HEK293T (cell line): Measurements from ENCODE around the gene SRPK3.

Experiments
- CTCF ChIA-PET: fragments of 350-600 bp; formaldehyde crosslinking; extraction: SDS; loops from one replicate; lab custom pipeline; 2021; ENCODE audit warnings: antibody characterized with exemption, inconsistent platforms; lab: Yijun Ruan, JAX
- POLR2A ChIA-PET: fragments of 350-600 bp; formaldehyde crosslinking; extraction: SDS; loops from one replicate; lab custom pipeline; 2020; ENCODE audit warnings: antibody characterized with exemption, inconsistent platforms; lab: Yijun Ruan, JAX
- DNase-seq: peaks from one replicate; pipeline ENCODE4 v3.0.0; 2012; ENCODE audit warnings: mixed read lengths; ENCODE audit errors: extremely low spot score
- ARNT ChIP-seq: fragments of 450-650 bp; IDR thresholded peaks from 2 replicates; pipeline ENCODE4 v1.6.1; 2017; ENCODE audit warnings: mild to moderate bottlenecking
- BHLHE40 ChIP-seq: fragments of 450-650 bp; IDR thresholded peaks from 2 replicates; pipeline ENCODE4 v1.6.1; 2016; ENCODE audit warnings: mild to moderate bottlenecking, moderate library complexity, borderline replicate concordance
- CTBP1 ChIP-seq: fragments of 450-650 bp; IDR thresholded peaks from 2 replicates; pipeline ENCODE4 v1.6.1; 2016; ENCODE audit warnings: borderline replicate concordance
- ELF4 ChIP-seq: fragments of 450-650 bp; IDR thresholded peaks from 2 replicates; pipeline ENCODE4 v1.6.1; 2017; ENCODE audit warnings: antibody characterized with exemption
- FOXA1 ChIP-seq: fragments of 450-650 bp; IDR thresholded peaks from 2 replicates; pipeline ENCODE4 v1.6.1; 2016; ENCODE audit warnings: mild to moderate bottlenecking
- FOXK2 ChIP-seq: fragments of 450-650 bp; IDR thresholded peaks from 2 replicates; pipeline ENCODE4 v1.6.1; 2016; ENCODE audit warnings: mild to moderate bottlenecking
- FOXM1 ChIP-seq: fragments of 450-650 bp; IDR thresholded peaks from 2 replicates; pipeline ENCODE4 v1.6.1; 2017; ENCODE audit warnings: mild to moderate bottlenecking, borderline replicate concordance
- HDGF ChIP-seq: fragments of 450-650 bp; IDR thresholded peaks from 2 replicates; pipeline ENCODE4 v1.6.1; 2017; ENCODE audit warnings: antibody characterized with exemption, borderline replicate concordance
- L3MBTL2 ChIP-seq: fragments of 450-650 bp; conservative IDR thresholded peaks from 2 replicates; pipeline ENCODE4 v1.6.1; 2016; ENCODE audit warnings: mild to moderate bottlenecking
- LEF1 ChIP-seq: fragments of 450-650 bp; IDR thresholded peaks from 2 replicates; pipeline ENCODE4 v1.6.1; 2017; ENCODE audit warnings: mild to moderate bottlenecking, borderline replicate concordance
- NFRKB ChIP-seq: fragments of 450-650 bp; IDR thresholded peaks from 2 replicates; pipeline ENCODE4 v1.6.1; 2016; ENCODE audit warnings: mild to moderate bottlenecking, moderate library complexity
- SP1 ChIP-seq: fragments of 450-650 bp; IDR thresholded peaks from 2 replicates; pipeline ENCODE4 v1.6.1; 2017
- SUZ12 ChIP-seq: fragments of 450-650 bp; IDR thresholded peaks from 2 replicates; pipeline ENCODE4 v1.6.1; 2016; ENCODE audit warnings: mild to moderate bottlenecking
- TARDBP ChIP-seq: fragments of 450-650 bp; IDR thresholded peaks from 2 replicates; pipeline ENCODE4 v1.6.1; 2016
- ZNF384 ChIP-seq: fragments of 450-650 bp; IDR thresholded peaks from 2 replicates; pipeline ENCODE4 v1.6.1; 2016
- TF ChIP-seq, protein P1 (sequence below): fragments of 450-650 bp; IDR thresholded peaks from 2 replicates; pipeline ENCODE4 v1.6.1; 2016

Gene SRPK3

DNA sequence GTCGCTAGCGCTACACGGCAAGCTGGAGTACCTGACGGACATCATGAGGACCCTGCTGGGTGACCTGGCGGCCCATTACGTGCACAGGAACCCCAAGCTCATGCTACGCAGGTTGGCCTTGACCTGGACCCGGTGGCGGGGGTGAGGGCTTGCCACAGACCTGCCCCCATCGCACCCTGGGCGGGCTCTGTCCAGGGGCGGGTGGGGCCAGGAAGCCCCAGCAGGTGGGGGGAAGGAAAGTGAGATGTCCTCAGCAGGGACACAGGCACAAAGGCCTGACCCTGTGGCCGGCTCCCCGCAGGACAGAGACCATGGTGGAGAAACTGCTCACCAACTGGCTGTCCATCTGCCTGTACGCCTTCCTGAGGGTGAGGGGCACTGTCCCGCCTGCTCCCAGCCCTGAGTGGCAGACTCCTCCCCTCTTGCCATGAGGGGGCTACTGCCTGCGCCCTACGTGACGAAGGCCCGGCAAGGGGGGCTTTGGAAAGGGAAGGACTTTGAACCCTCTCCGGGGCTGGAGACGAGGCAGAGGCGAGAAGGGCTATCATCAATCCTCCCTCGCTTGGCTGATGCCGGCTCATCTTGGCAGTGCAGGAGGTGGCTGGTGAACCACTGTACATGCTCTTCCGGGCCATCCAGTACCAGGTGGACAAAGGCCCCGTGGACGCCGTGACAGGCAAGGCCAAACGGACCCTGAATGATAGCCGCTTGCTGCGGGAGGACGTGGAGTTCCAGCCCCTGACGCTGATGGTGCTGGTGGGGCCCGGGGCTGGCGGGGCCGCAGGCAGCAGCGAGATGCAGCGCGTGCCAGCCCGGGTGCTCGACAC, 5.3 kb upstream of the SRPK3 start:
- TF ChIP-seq SP1 = no peak
- CTCF ChIA-PET = no interaction called here
- POLR2A ChIA-PET = interaction anchor here (0.8 kb wide), 1 partner anchor 19 kb away, joined by 4 read pairs; the partner anchor contains the start of genes IDH3G and SSR4
- DNase-seq = no peak

DNA sequence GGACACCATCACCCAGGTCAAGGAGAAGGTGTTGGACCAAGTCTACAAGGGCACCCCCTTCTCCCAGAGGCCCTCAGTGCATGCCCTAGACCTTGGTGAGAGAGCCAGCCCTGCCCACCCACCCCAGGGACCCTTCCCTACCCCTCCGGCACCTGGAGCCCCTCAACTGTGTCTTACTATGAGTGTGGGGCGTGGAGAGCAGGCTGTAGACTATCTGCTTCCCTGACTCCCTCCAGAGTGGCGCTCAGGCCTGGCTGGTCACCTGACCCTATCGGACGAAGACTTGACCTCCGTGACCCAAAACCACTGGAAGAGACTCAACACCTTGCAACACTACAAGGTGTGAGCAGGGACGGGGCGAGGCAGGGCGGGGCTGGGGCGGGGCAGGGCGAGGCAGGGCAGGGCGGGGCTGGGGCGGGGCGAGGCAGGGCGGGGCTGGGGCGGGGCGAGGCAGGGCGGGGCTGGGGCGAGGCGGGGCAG, 4.7 kb upstream of the SRPK3 start:
- TF ChIP-seq L3MBTL2 (no peak), SP1 (peak; percentile 89)
- ChIA-PET CTCF (no interaction called here), POLR2A (no interaction called here)
- DNase-seq = no peak

DNA sequence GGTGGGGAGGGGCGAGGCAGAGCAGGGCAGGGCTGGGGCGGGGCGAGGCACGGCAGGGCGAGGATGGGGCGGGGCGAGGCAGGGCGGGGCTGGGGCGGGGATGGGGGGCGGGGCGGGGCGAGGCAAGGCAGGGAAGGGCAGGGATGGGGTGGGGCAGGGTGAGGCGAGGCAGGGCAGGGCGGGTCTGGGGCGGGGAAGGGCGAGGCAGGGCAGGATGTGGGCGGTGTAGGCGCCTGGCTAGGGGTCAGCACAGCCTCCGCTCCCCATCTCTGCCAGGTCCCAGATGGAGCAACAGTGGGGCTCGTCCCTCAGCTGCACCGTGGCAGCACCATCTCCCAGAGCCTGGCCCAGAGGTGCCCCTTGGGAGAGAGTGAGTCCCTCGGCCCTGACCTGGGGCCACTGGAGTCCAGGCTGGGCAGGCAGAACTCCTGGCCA, 4.2 kb upstream of the SRPK3 start:
- ChIA-PET POLR2A (no interaction called here), CTCF (no interaction called here)
- peak; percentile 75 for DNase-seq
- TF ChIP-seq SP1 = peak; percentile 98
- TF ChIP-seq SUZ12 = no peak
- no peak for TF ChIP-seq FOXA1

DNA sequence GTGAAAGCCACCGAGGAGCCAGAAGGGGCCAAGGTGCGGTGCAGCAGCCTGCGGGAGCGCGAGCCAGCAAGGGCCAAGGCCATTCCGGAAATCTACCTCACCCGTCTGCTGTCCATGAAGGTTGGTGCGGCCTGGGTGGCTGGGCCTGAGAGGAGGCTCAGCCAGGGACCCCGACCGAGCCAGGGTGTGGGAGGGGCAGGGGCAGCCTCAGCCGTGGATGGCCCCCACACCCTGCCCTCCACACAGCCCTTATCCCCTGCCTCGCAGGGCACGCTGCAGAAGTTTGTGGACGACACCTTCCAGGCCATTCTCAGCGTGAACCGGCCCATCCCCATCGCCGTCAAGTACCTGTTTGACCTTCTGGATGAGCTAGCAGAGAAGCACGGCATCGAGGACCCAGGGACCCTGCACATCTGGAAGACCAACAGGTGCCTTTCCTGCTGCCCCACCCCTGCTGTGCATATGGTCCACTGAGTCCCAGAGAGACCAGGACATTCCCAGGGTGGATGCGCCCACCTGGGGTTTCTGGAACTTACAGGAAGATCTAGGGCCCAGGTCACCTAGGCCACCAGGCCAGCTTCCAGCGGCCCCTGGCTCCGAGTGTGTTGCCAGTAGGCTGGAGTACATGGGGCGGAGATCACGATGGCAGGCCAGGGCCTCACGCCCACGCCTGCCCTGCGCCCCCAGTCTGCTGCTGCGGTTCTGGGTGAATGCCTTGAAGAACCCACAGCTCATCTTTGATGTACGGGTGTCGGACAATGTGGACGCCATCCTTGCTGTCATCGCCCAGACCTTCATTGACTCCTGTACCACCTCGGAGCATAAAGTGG, 3.4 kb upstream of the SRPK3 start:
- no peak for DNase-seq
- TF ChIP-seq NFRKB (no peak), HDGF (no peak), FOXK2 (no peak), ELF4 (no peak), BHLHE40 (no peak), SUZ12 (no peak), ZNF384 (no peak), SP1 (no peak), TARDBP (no peak), FOXA1 (no peak)
- POLR2A ChIA-PET = no interaction called here
- CTCF ChIA-PET = interaction anchor here (0.5 to 0.6 kb wide), 2 partner anchors 168 to 361 kb away, joined by 3 read pairs; no protein-coding TSS in a partner anchor

DNA sequence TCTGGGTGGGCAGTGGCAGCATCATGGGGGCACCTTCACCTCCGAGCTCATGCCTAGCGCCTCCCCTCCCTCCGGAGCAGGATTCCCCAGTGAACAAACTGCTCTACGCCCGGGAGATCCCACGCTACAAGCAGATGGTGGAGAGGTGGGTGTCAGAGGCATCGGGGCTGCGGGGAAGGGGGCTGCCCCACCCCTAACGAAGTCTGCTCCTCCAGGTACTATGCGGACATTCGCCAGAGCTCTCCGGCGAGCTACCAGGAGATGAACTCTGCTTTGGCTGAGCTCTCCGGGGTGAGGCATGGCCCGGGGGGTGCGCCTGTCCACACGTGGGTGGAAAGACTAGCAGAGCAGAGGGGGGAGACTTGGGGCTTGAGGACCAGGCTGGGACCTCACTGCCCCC, 2.7 kb upstream of the SRPK3 start:
- POLR2A ChIA-PET = no interaction called here
- DNase-seq = no peak
- CTCF ChIA-PET = interaction anchor here (0.5 to 1.1 kb wide), 3 partner anchors 145 to 362 kb away, joined by 3 read pairs; no protein-coding TSS in a partner anchor
- TF ChIP-seq ZNF384 = no peak
- no peak for TF ChIP-seq ELF4
- TF ChIP-seq FOXK2 = no peak
- no peak for TF ChIP-seq TARDBP
- TF ChIP-seq ARNT = no peak
- TF ChIP-seq LEF1 = no peak
- no peak for TF ChIP-seq SP1
- no peak for TF ChIP-seq SUZ12
- no peak for TF ChIP-seq CTBP1
- TF ChIP-seq, protein P1, sequence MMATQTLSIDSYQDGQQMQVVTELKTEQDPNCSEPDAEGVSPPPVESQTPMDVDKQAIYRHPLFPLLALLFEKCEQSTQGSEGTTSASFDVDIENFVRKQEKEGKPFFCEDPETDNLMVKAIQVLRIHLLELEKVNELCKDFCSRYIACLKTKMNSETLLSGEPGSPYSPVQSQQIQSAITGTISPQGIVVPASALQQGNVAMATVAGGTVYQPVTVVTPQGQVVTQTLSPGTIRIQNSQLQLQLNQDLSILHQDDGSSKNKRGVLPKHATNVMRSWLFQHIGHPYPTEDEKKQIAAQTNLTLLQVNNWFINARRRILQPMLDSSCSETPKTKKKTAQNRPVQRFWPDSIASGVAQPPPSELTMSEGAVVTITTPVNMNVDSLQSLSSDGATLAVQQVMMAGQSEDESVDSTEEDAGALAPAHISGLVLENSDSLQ = no peak
- no peak for TF ChIP-seq L3MBTL2

DNA sequence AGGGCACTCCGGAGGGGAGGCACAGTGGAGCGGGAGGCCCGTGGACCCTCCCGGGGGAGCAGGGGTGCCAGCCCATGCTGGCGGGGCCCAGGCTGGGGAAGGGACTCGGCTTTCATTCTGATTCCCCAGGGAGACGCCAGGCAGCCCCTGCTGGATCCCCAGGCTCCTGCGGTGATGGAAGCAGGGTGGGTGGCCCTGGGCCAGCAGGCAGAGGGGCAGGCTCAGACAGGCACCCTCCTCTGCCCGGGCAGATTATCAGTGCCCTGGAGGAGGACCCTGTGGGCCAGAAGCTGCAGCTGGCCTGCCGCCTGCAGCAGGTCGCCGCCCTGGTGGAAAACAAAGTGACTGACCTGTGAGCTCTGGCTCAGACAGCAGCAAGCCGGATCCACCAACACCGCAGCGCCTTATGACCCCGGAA, 2.1 kb upstream of the SRPK3 start:
- ChIA-PET POLR2A (interaction anchor here (1.1 kb wide), 1 partner anchor 16 kb away, joined by 3 read pairs; the partner anchor contains the start of genes IDH3G and SSR4), CTCF (interaction anchor here (1.1 kb wide), 1 partner anchor 144 kb away, joined by 3 read pairs; no protein-coding TSS in a partner anchor)
- DNase-seq = peak; percentile 54
- no peak for TF ChIP-seq LEF1
- TF ChIP-seq, protein P1 = no peak
- TF ChIP-seq SP1 = no peak
- no peak for TF ChIP-seq BHLHE40
- no peak for TF ChIP-seq SUZ12
- no peak for TF ChIP-seq CTBP1
- no peak for TF ChIP-seq FOXM1
- TF ChIP-seq FOXK2 = no peak
- TF ChIP-seq ELF4 = no peak
- no peak for TF ChIP-seq TARDBP
- no peak for TF ChIP-seq NFRKB
- no peak for TF ChIP-seq L3MBTL2
- no peak for TF ChIP-seq ARNT
- TF ChIP-seq ZNF384 = no peak
